Measurements from ENCODE around the gene DDX1.
A peak's percentile ranks its signal among the peaks of the same experiment; 100 is the strongest.

GRCh38 chr2:15642815-15643500 is 51.3 kb downstream of the DDX1 start:
- TF ChIP-seq REST (IDR thresholded peaks at IDR 0.05; ENCODE audit: low read depth) (no peak), TAF1 (IDR thresholded peaks at IDR 0.05; ENCODE audit: low read depth) (no peak), EGR1 (IDR thresholded peaks at IDR 0.05) (no peak), EP300 (IDR thresholded peaks at IDR 0.05; ENCODE audit: borderline replicate concordance) (peak; percentile 88), CREB1 (IDR thresholded peaks at IDR 0.05; ENCODE audit: low read depth) (no peak), NFIC (IDR thresholded peaks at IDR 0.05) (peak; percentile 59), RAD21 (IDR thresholded peaks at IDR 0.05; ENCODE audit: low read depth) (no peak; the same call in 1 of the 2 replicates), CEBPB (IDR thresholded peaks at IDR 0.05) (no peak), MAX (IDR thresholded peaks at IDR 0.05) (no peak), FOXM1 (IDR thresholded peaks at IDR 0.05; ENCODE audit: borderline replicate concordance, low read depth) (peak; percentile 71)

All from Ishikawa (cell line).